ENCODE measurements around the gene RMDN2.

The RMDN2 gene, protein sequence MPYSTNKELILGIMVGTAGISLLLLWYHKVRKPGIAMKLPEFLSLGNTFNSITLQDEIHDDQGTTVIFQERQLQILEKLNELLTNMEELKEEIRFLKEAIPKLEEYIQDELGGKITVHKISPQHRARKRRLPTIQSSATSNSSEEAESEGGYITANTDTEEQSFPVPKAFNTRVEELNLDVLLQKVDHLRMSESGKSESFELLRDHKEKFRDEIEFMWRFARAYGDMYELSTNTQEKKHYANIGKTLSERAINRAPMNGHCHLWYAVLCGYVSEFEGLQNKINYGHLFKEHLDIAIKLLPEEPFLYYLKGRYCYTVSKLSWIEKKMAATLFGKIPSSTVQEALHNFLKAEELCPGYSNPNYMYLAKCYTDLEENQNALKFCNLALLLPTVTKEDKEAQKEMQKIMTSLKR

DNA sequence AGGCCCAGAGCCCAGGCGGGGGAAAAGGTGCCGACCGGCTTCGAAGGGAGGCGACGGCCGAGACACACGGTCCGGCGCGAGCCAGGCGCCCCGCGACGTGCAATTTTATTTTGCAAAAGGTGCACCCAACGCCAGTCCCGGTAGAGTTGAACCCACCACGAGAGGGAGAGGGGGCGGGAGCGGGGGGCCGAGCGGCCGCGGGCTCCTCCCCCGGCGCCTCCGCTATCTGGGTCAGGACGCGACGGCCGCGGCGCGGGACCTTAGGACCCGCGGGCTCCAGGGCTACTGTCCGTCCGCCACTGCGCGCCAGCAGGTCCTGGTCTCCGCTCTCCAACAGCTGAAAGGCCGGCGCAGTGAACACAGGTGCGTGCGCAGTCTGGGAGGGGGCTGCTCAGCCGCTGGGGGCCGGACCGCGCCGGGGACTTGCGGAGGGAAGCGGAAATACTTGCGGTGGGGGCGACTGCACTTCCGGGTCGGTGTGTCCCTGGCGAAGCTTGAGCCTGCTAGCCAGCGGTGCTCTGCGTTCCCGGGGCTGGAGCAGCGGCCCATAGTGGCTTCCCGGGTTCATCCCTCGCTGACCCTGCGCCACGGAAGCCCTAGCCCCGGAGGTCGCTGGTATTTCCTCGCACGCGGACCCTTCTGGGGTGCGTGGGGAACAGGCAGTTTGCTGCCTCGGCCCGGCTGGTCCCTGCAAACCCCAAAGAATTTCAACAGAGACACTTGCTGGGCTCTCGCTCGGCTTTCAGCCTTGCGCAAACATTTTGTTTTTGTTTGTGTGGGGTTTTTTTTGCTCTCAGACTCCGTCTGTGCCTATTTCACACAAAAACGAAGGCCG, at the start of gene RMDN2:
Gene RMDN2, plus strand, starts transcription at position 225 of the 835 bp plus-strand sequence. CDS start 3,991 bp downstream, outside the sequence.
- DNase-seq (ENCODE audit: low read depth) = peak; percentile 67

GRCh38 chr2:37875403-37875906, 49.6 kb upstream of the RMDN2 start:
- DNase-seq (ENCODE audit: low read depth) = no peak

DNA sequence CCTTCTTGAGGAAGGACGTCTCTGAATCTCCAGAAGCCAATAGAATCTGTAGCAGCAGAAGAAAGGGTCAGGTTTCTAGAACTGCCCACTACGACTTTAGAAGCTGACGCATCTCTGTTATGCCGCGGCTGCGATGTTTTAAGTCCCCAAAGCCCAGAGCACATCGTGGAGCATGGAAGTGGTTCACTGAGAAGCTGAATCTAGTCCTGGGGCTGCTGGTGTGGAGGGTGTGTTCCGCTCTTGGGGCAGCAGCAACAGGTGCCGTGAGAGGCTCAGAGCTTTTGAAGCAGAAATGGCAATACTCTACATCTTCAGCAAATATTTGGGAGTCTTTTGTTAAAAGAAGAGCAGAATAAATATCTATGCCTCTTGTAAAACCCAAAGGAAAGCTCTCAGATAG, 48.9 kb upstream of the RMDN2 start:
- DNase-seq (ENCODE audit: low read depth) = no peak

DNA sequence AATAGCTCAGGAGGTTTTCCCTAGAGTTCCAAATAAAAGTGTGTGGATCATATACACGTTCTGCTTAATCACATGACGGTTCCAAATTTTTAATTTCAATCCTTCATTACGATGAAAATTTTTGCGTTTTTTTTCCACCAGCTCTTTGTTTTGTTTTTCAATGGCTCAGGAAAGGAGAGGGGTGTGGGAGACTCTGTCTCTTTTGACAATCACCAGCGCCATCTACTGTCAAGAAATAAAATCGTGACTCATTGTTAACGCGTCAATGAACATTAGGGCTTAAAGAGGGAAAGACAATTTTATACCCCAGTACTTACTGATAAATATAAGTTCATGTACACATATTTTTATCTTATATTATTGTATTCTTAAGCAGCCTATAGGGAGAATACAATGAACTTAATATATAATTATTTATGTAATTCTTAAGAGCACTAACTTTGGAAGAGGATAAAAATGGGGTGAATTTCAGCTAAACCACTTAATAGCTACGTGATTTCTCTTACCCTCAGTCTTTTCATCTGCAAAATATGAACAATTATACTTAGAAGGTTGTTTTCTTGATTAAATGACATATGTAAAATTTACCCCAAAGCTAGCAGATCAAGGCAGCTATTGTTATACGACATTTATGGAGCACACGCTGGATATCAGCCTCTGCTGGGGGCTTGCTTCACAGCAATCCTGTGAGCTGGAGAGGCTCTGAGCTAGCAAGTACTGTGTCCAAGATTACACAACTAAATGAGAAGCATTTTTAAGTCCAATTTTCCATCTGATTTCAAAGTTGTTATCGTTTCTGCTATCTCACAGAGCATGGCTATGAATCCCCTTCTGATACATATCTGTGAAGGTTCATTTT, 47.4 kb upstream of the RMDN2 start:
- DNase-seq (ENCODE audit: low read depth) = peak; percentile 48

- no peak for DNase-seq (ENCODE audit: low read depth)
These were observed 46.6 kb upstream of the RMDN2 start for GRCh38 chr2:37878536-37878935.

GRCh38 chr2:37880551-37880950, 44.5 kb upstream of the RMDN2 start:
- DNase-seq (ENCODE audit: low read depth) = no peak

GRCh38 chr2:37881397-37881796, 43.7 kb upstream of the RMDN2 start:
- no peak for DNase-seq (ENCODE audit: low read depth)

DNA sequence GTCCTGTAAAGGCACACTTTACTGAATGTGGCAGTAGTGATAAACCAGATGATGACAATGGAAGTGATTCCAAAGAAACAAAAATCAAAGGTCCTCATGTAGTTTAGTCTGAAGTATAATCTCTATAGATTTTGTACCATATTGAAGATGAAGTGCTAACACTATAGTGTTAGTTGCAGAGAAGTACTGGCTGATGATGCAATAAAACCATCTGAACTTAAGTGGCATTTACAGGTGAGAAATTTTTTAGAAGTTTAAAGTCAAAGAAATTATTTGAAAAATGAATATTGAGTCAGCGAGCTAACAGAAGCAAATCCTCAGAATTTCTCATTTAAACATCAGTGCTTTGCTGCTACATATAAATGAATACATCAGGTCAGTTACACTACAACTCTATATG, 43.1 kb upstream of the RMDN2 start:
- no peak for DNase-seq (ENCODE audit: low read depth)

DNA sequence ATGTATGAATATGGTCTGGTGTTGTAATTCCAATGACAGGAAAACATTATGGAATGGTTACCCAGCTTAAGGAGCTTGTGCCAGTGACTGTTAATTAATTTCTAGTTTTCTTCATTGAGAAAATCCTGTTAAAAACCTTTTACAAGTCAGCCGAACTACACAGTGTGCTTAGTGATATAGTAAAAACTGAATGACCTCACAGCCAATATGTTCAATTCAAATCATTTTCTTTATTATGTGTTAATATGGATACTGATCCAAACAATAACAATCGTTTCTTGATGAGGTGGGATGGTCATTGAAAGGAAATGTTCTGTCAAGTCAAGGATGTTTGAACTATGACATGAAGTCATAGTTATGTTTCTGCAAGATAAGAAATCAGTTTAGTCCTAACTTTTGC, 41.6 kb upstream of the RMDN2 start:
- DNase-seq (ENCODE audit: low read depth) = no peak

GRCh38 chr2:37885329-37885993, 39.6 kb upstream of the RMDN2 start:
- no peak for DNase-seq (ENCODE audit: low read depth)

DNA sequence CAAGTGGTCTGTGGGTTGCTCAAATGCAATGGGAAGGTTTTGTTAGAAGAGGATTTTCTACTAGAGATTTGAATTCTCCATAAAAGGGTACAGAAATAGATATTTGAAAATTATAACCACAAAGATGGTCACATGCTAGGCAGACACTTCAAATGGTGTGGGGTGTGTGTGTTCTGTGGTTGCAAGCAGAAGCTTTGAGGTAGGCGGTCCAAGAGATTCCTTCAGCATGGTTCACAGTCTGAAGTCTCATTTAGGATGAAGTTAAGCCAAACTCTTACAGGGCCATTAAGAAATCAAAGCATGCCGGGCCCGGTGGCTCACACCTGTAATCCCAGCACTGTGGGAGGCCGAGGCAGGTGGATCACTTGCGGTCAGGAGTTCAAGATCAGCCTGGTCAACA, 38.3 kb upstream of the RMDN2 start:
- no peak for DNase-seq (ENCODE audit: low read depth)

DNA sequence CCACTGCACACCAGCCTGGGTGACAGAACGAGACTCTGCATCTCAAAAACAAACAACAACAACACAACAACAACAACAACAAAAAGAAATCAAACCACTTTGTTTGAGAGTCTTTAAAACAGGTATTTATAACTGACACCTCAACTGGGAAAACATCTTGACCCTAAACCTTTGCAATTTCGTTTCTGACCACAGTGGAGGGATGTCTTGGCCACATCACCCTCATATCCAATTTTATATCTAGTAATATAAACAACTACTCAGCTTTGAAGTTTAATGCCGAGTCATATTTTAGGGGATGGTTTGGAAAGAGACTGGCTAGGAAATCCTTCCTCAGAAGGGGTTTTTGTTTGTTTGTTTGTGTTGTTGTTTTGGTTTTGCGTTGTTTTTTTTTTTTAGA, 37.8 kb upstream of the RMDN2 start:
- no peak for DNase-seq (ENCODE audit: low read depth)

GRCh38 chr2:37890893-37891495, 34.1 kb upstream of the RMDN2 start:
- no peak for DNase-seq (ENCODE audit: low read depth)

GRCh38 chr2:37891846-37892435, 33.1 kb upstream of the RMDN2 start:
- no peak for DNase-seq (ENCODE audit: low read depth)

DNA sequence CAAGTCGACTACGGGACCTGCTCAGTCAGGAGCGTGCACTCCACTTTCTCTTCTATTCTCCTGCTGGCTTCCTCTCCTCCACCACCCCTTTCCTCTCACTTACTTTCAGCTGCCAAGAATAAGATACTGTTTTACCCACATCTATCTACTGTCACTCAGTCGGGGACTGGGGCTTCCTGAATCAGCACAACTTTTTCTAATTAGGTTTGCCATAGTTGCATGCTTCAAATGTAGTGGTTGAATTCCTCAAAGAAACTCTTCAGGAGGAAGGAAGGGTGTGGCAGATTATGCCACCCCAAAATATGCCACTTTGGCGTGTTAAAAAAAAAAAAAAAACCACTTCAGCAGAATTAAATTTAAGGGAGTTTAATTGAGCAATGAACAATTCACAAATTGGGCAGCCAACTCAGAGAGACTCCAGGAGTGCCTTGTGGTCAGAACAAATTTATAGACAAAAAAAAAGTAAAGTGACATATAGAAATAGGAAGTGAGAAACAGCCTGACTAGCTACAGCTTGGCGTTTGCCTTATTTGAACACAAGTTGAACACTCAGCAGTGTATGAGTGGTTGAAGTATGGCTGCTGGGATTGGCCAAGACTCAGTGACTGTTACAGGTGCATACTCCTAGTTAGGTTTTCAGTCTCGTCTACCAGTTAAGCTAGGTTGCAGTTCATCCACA, 32.5 kb upstream of the RMDN2 start:
- no peak for DNase-seq (ENCODE audit: low read depth)

DNA sequence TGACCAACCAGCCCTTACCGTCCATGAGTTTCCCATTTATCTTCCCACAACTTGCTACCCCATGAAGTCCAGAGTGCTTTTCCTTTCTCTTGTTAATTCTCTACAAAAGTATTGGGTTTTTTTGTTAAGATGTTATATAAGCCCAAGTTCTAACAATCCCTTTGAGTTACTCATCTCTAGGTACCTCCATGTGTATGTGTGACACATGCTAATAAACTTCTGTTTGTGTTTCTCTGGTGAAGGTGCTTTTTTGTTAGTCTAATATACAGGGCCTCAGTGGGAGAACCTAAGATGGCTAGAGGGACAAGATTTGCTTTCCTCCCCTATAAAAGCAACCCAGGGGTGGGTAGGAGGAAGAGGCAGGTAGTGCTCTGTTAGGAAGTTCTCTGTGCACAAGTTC, 31.8 kb upstream of the RMDN2 start:
- DNase-seq (ENCODE audit: low read depth) = no peak

DNA sequence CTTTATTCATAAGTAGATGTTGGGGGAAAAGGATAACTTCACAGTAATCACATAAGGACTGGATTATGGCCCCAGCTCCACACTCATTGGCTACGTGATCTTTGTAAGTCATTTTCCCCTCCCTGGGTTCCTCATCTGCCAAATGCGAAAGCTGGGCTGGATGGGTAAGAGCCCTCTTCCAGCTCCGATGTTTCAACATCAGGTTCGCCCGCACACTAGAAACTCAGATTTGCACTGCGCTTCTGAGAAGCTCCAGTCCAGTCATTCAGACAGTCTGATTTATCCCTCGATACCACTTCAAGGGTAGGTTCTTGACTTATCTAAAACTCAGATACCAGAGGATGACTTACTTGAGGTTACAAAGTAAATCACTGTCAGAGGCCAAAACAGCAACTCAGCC, 31.0 kb upstream of the RMDN2 start:
- DNase-seq (ENCODE audit: low read depth) = no peak

DNA sequence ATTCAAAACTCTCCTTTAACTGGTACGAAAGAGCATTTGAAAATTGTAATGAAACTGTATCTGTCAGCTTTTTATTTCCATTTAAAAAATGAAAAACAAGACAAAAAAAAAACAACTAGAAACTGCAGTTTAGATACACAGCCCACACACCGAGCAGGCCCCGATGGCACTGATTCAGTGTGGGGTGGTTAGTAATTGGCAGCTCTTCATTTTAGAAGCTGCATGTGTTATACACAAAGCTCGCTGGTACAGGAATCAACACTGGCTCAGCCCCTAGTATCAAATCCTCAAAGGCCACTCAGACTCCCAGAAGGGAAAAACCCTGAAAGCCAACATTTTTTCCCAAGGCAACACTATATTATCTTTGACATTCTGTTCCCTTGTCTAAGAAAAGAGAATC, 30.5 kb upstream of the RMDN2 start:
- DNase-seq (ENCODE audit: low read depth) = no peak

DNA sequence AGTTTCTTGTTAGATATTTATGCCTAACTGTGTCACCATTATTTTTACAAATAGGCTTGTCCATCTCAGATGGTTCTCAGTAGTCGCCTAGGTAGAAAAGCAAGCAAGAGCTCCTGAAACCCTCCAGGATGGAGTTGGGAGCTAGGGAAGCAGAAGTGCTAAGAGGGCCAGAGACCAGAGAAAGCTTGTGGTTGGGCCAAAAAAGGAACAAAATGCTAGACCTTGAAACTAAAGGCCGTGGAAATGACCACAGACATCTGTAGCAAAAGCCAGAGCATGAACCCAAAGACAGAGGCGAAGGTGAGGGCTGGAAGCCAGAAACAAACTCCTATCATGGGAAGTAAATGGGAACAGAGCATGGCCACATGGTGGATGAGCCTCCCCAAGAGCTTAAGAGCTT, 29.9 kb upstream of the RMDN2 start:
- DNase-seq (ENCODE audit: low read depth) = no peak

DNA sequence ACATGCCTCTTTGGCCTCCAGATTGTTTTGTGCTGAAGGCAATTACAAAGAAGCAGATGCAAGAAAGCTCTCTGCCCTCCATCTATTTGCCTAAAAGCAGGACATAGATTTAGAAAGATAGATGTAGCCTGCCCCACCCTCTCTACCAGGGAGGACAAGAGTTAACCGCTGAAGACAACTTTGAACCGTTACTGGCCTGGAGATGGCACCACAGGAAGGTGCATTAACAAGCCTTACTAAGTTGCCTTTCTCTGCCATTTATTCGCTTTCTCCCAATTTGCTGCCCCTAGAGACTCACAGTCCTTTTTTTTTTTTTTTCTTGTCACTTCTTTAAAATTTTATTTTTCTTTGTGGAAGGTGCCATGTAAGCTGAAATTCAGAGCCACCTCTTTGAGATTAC, 28.8 kb upstream of the RMDN2 start:
- DNase-seq (ENCODE audit: low read depth) = no peak

Data from HS-27A (cell line).